Activated CD8-positive, alpha-beta T cell treated with anti-CD3 and anti-CD28 coated beads, Interleukin-2, amount 10 ng/mL, durations not matched to agents 7 days and 5 days (primary cell): ENCODE measurements around the gene PTCD1. TPM values are rescaled to one million over a fixed set of nuclear protein-coding genes. Genes with fewer than 3 reads are reported as not detected.

ENCODE experiments used
- ATAC-seq: fragments of 150-1000 bp; cut with Tn5 transposase; one replicate; pipeline ENCODE4 v1.10.0; 2021; ENCODE audit warnings: moderate library complexity
- CTCF ChIA-PET: fragments of 350-600 bp; sonication (Branson Sonifier 250); formaldehyde crosslinking; loops from one replicate; lab custom pipeline; 2021; ENCODE audit warnings: antibody characterized with exemption; lab: Charles Lee
- POLR2A ChIA-PET: fragments of 350-600 bp; sonication (Branson Sonifier 250); formaldehyde crosslinking; loops from one replicate; lab custom pipeline; 2021; ENCODE audit warnings: antibody characterized with exemption; lab: Charles Lee
- DNase-seq: peaks from one replicate; pipeline ENCODE4 v3.0.0-alpha.2; 2020
- H3K27ac Mint-ChIP-seq: one replicate; pipeline ENCODE4 v1.8.0; 2021; ENCODE audit warnings: mild to moderate bottlenecking, mixed read lengths
- H3K27me3 Mint-ChIP-seq: one replicate; pipeline ENCODE4 v1.8.0; 2021; ENCODE audit warnings: low read depth, mixed read lengths
- H3K36me3 Mint-ChIP-seq: one replicate; pipeline ENCODE4 v1.8.0; 2021; ENCODE audit warnings: low read depth, mixed read lengths
- H3K4me1 Mint-ChIP-seq: one replicate; pipeline ENCODE4 v1.8.0; 2021; ENCODE audit warnings: low read depth, mixed read lengths
- H3K4me3 Mint-ChIP-seq: one replicate; pipeline ENCODE4 v1.8.0; 2021; ENCODE audit warnings: mild to moderate bottlenecking, mixed read lengths
- H3K9me3 Mint-ChIP-seq: one replicate; pipeline ENCODE4 v1.8.0; 2022; ENCODE audit warnings: mixed read lengths; ENCODE audit not compliant: insufficient read depth
- total RNA-seq, 2 experiments: library from RNA; stranded (reverse); gene quantifications; one replicate each; pipeline ENCODE4 v1.2.3, GENCODE V29; 2021

PTCD1 gene
- total RNA-seq, 2 experiments from 2014 or later: 10.9 to 13.4 TPM

DNA sequence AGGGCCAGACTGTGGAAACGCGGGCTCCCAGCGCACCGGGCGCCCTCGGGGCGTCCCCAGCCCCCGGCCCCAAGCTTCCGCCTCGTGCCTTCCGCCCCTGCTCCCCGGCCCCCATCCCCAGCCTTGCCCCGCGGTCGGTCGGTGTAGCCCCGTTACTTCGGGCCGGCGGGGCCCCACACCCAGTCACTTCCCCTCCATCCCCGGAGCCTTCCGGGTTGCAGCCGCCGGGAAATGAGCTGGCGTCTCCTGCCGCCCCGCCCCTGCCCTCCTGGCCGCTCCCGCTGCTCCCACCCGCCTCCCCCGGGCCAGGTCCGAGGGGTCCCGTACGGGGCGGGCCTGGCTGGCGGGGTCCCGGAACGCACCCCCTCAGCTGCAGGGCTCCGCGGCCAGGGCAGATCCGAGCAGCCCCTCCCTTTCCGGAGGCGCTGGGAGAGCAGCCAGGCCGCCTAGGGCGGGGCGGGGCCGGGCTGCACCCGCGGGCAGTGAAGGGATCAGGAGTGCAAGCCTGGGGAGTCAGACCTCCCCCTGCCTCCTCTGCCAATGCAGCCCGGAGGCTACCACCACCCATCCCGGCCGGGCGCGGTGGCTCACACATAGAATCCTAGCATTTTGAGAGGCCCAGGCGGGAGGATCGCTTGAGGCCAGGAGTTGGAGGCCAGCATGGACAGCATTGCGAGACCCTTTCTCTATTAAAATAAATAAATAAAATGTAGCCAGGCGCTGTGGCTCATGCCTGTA lies 63.4 kb downstream of the PTCD1 start:
- H3K36me3 Mint-ChIP-seq: peaks cover 31% of the 10 kb centered on the region
- H3K4me3 Mint-ChIP-seq: peak overlapping the region; percentile 78
- H3K9me3 Mint-ChIP-seq: no peaks in the 10 kb centered on the region
- H3K4me1 Mint-ChIP-seq: peaks cover 53% of the 10 kb centered on the region
- ChIA-PET CTCF (interaction anchor here (1.2 kb wide), 1 partner anchor 32 kb away, joined by 3 read pairs; no protein-coding TSS in a partner anchor), POLR2A (interaction anchor here (0.5 to 6.7 kb wide), 9 partner anchors 11 to 185 kb away, joined by 3 to 53 read pairs (median 3); partner anchors contain the start of genes ARPC1A, BUD31, PDAP1 and ZNF394)
- DNase-seq (peak; percentile 74), ATAC-seq (peak; percentile 65)
- no peaks in the 10 kb centered on the region for H3K27me3 Mint-ChIP-seq
- H3K27ac Mint-ChIP-seq: peak overlapping the region; percentile 83

DNA sequence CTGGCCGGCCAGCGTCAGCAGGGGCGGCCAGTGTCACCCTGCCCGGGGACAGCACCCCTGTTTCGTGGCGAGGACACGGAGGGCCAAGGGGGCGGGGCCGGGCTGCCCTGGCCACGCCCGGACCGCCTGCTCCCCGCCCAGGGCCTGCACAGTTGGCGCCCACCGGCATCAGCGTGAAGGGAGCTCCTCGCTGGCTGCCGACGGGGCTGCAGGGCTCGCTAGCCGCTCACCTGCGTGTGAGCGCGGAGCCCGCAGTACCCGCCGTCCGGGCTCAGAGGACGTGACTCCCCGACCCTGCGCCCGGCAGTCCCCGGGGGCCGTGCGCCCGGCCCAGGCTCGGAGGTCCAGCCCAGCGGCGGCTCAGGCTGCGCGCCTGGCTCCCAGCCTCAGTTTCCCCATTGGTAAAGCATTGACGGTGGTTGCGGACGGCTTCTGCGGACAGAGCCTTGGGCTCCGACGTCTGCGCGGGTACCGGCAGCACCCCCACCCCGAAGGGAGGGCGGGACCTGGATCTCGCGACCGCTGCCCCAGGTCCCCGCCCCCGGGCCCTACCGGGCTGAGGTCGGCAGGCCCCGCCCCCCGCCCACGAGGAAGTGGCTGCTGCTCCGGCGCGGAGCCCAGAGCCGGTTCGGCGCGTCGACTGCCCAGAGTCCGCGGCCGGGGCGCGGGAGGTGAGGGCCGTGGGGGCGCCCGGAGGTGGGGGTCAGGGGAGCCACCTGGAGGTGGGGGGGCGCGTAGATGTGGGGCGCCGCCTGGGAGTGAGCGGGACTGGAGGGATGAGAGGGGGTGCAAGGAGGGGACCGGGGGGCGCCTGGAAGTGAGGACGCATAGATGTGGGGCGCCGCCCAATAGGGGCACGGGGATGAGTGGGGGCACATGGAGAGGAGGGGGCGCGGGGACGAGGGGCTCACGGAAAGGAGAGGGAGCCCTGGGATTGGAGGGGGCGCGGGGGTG lies 64.2 kb downstream of the PTCD1 start, which contains the start of gene ARPC1B:
Gene ARPC1B, plus strand, starts transcription at position 620 of the 954 bp plus-strand sequence. CDS start 10,985 bp downstream, outside the sequence.
- Mint-ChIP-seq H3K9me3 (no peaks in the 10 kb centered on the region), H3K4me3 (peak within 1 kb of the TSS; percentile 78), H3K36me3 (peaks cover 27% of the 10 kb centered on the region), H3K4me1 (peaks cover 54% of the 10 kb centered on the region), H3K27me3 (no peaks in the 10 kb centered on the region), H3K27ac (peak within 1 kb of the TSS; percentile 83)
- CTCF ChIA-PET: interaction anchor here (1.0 to 1.1 kb wide), 2 partner anchors 9 to 10 kb away, joined by 4 read pairs; no protein-coding TSS in a partner anchor
- peak; percentile 71 for ATAC-seq
- POLR2A ChIA-PET: interaction anchor here (0.5 to 6.7 kb wide), 5 partner anchors 12 to 184 kb away, joined by 3 to 53 read pairs (median 3); partner anchors contain the start of genes BUD31, PDAP1 and ZNF655
- DNase-seq: peak; percentile 86

DNA sequence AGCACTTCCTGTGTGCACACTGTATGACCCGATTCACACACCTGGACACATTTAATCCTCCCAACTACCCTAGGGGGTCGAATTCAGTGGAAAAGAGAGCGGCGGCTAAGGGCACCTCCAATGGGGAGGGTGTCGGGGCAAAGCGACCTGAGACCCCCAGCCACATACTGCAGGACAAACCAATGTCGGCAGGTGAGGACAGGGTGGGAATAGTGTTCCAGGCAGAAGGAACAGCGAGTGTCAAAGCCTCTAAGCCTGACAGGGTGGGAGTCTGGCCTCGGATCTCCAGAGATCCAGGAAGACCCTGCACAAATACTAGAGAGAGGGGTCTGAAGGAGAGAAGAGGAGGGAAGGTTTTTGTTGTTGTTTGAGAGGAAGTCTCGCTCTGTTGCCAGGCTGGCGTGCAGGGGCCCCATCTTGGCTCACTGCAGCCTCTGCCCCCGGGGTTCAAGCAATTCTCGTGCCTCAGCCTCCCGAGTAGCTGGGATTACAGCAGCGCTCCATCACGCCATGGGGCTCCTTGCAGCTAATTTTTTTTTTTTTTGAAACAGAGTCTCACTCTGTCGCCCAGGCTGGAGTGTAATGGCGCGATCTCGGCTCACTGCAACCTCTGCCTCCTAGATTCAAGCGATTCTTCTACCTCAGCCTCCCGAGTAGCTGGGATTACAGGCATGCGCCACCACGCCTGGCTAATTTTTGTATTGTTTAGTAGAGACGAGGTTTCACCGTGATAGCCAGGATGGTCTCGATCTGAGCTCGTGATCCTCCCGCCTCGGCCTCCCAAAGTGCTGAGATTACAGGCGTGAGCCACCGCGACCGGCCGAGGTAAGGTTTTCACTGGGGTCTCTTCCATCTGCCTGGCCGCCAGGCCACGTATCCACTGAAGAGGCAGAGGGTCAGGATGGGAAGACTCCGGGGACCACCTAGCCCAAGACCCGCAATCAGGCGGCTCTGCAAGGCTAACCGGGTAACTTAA lies 65.2 kb downstream of the PTCD1 start:
- ChIA-PET POLR2A (interaction anchor here (6.7 kb wide), 1 partner anchor 35 kb away, joined by 53 read pairs; the partner anchor contains the start of genes BUD31 and PDAP1), CTCF (interaction anchor here (1.0 to 1.6 kb wide), 4 partner anchors 8 to 42 kb away, joined by 3 to 6 read pairs (median 4); no protein-coding TSS in a partner anchor)
- peak overlapping the region; percentile 78 for H3K4me3 Mint-ChIP-seq
- DNase-seq (no peak), ATAC-seq (no peak)
- H3K27ac Mint-ChIP-seq: peak overlapping the region; percentile 74
- no peaks in the 10 kb centered on the region for H3K27me3 Mint-ChIP-seq
- peaks cover 55% of the 10 kb centered on the region for H3K4me1 Mint-ChIP-seq
- H3K36me3 Mint-ChIP-seq: peaks cover 28% of the 10 kb centered on the region
- H3K9me3 Mint-ChIP-seq: no peaks in the 10 kb centered on the region

DNA sequence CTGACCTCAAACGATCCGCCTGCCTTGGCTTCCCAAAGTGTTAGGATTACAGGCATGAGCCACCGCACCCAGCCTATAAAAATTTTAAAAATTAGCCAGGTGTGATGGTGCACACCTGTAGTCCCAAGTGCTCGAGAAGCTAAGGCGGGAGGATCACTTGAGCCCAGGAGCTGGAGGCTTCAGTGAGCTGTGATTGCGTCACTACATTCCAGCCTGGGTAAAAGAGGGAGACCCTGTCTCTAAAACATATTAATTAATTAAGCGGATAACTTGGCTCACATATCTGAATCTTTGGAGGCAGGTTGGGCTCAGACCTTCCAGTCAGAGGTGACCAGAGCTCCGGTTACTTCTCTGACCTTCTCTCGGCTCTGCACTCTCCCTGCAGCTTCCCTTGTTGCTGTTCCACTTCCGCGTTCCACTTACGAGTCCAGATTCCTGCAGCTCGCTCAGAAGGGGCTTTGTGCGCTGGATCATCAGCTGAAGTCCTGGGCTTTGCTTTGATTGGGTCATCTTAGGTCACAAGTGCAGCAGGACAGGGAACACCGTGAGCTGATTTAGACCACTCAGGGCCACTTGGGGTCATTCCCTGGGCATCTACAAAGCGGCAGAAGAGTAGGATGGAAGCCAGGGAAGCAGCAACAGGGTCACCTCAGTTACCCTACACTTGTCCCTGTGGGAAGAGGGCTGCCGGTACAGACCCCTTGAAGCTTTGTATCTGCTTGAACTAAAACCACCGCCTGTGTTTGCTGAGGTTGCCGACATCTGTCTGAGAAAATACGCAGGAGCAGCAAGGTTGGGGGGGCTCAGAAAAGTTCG lies 66.1 kb downstream of the PTCD1 start:
- CTCF ChIA-PET: interaction anchor here (1.1 to 1.6 kb wide), 2 partner anchors 14 to 41 kb away, joined by 3 to 6 read pairs; no protein-coding TSS in a partner anchor
- peaks cover 47% of the 10 kb centered on the region for H3K4me1 Mint-ChIP-seq
- H3K36me3 Mint-ChIP-seq: peaks cover 21% of the 10 kb centered on the region
- no peaks in the 10 kb centered on the region for H3K9me3 Mint-ChIP-seq
- ATAC-seq: no peak
- H3K4me3 Mint-ChIP-seq: peak overlapping the region; percentile 78
- POLR2A ChIA-PET: interaction anchor here (6.7 kb wide), 1 partner anchor 35 kb away, joined by 53 read pairs; the partner anchor contains the start of genes BUD31 and PDAP1
- peak overlapping the region; percentile 43 for H3K27ac Mint-ChIP-seq
- no peaks in the 10 kb centered on the region for H3K27me3 Mint-ChIP-seq
- DNase-seq: no peak

DNA sequence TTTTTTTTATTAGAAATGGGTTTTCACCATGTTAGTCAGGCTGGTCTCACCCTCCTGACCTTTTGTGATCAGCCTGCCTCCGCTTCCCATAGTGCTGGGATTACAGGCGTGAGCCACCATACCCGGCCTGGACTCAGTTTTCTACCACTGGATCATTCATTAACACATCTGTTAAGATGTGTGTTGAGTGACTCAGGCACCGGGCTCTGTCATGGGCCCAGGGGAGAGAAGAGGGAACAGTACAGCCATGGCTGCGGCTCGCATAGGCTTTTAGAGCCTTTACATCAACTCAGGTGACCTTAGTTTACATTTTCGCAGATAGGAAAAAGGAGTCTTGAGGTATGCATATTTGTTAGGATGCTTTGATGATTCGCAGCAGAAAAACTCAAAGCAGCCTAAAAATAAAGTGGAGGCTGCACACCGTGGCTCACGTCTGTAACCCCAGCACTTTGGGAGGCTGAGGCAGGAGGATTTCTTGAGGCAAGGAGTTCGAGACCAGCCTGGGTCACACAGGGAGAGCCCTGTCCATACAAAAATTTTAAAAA lies 67.2 kb downstream of the PTCD1 start:
- peaks cover 38% of the 10 kb centered on the region for H3K4me1 Mint-ChIP-seq
- H3K27me3 Mint-ChIP-seq: no peaks in the 10 kb centered on the region
- no peak for ATAC-seq
- no peak for DNase-seq
- H3K36me3 Mint-ChIP-seq: peaks cover 21% of the 10 kb centered on the region
- no peak overlapping the region for H3K27ac Mint-ChIP-seq
- ChIA-PET CTCF (no interaction called here), POLR2A (interaction anchor here (6.7 kb wide), 1 partner anchor 36 kb away, joined by 53 read pairs; the partner anchor contains the start of genes BUD31 and PDAP1)
- no peaks in the 10 kb centered on the region for H3K9me3 Mint-ChIP-seq
- no peak overlapping the region for H3K4me3 Mint-ChIP-seq

DNA sequence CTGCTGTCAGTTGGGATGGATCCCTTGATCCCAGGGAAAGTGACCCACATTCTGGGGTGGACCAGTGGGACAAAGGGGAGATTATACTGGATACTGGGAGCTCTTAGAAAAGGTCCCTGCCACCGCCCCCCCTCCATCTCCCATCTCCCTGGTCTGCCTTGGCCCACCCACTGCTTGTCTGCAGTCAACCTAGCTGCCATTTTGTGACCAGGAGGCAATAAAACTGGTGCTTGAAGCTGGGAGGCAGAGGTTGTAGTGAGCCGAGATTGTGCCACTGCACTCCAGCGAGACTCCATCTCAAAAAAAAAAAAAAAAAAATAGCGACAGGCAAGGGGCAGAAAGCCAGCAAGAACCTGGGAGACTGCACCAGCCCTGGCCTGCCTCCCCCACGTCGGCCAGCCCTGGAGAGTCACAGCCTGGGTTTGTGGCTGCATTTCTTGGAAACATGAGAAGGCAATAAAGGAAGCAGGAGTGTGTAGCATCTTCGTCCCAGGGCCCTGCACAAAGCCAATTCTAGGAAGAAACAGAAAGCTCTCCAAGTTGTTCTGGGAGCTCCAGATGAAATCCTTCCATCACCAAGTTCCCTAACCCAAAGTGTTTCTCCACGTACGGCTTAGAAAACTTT lies 68.7 kb downstream of the PTCD1 start:
- Mint-ChIP-seq H3K27me3 (no peaks in the 10 kb centered on the region), H3K9me3 (no peaks in the 10 kb centered on the region), H3K4me3 (no peak overlapping the region), H3K4me1 (peaks cover 37% of the 10 kb centered on the region), H3K27ac (no peak overlapping the region), H3K36me3 (peaks cover 28% of the 10 kb centered on the region)
- ATAC-seq (no peak), DNase-seq (no peak)
- ChIA-PET CTCF (interaction anchor here (0.6 to 1.4 kb wide), 2 partner anchors 17 to 24 kb away, joined by 3 to 4 read pairs; no protein-coding TSS in a partner anchor), POLR2A (interaction anchor here (0.5 to 0.7 kb wide), 3 partner anchors 17 to 300 kb away, joined by 3 to 5 read pairs (median 3); no protein-coding TSS in a partner anchor)

DNA sequence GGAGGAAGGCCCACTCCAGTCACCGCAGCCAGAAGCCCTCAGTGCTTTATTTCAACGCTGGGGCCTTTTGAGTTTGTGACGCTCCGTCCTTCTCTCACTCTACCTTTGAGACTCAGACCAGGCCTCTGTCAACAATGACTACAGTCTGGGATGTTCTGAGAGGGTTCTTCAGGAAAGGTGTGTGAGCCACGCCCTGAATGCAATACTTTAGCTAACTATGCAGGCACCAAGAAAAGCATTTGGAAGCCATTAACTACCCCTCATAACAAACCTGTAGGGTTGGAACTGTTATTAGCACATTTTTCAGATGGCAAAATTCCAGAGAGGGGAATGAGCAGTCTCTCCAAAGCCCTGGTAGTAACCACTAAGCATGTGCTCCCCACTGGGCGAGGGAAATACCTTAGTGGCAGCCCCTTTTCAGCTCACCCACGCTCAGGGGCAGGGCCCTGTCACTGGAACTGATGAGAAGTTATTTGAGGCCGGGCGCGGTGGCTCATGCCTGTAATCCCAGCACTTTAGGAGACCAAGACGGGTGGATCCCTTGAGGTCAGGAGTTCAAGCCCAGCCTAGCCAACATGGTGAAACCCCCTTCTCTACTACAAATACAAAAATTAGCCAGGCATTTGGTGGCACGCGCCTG lies 69.7 kb downstream of the PTCD1 start:
- H3K27me3 Mint-ChIP-seq: no peaks in the 10 kb centered on the region
- ATAC-seq: no peak
- H3K9me3 Mint-ChIP-seq: no peaks in the 10 kb centered on the region
- H3K36me3 Mint-ChIP-seq: peaks cover 34% of the 10 kb centered on the region
- DNase-seq: no peak
- CTCF ChIA-PET: no interaction called here
- no peak overlapping the region for H3K27ac Mint-ChIP-seq
- H3K4me1 Mint-ChIP-seq: peaks cover 36% of the 10 kb centered on the region
- H3K4me3 Mint-ChIP-seq: no peak overlapping the region
- POLR2A ChIA-PET: interaction anchor here (0.8 kb wide), 1 partner anchor 30 kb away, joined by 3 read pairs; no protein-coding TSS in a partner anchor
